Measurements from ENCODE around the gene BPIFA3.

BPIFA3 gene

DNA sequence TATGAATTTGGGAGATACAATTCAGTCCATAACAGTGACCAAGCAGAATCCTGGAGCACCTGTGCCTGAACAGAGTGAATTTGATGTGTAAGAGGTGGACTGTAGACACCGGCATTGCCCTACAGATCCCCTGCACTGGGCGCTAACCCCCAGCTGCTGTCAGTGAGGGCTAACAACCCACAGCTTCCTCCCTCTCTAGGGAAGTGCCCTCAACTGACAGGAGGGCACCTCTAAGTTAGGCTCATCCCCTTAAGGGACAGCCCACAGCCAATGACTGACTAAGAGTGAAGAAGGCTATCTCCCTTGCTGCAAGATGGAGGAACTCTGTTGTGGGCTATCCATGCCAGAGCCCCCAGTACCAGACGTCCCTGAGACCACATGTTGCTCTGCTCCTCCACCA is 50.5 kb downstream of the BPIFA3 start:
- DNase-seq, result no peak

DNA sequence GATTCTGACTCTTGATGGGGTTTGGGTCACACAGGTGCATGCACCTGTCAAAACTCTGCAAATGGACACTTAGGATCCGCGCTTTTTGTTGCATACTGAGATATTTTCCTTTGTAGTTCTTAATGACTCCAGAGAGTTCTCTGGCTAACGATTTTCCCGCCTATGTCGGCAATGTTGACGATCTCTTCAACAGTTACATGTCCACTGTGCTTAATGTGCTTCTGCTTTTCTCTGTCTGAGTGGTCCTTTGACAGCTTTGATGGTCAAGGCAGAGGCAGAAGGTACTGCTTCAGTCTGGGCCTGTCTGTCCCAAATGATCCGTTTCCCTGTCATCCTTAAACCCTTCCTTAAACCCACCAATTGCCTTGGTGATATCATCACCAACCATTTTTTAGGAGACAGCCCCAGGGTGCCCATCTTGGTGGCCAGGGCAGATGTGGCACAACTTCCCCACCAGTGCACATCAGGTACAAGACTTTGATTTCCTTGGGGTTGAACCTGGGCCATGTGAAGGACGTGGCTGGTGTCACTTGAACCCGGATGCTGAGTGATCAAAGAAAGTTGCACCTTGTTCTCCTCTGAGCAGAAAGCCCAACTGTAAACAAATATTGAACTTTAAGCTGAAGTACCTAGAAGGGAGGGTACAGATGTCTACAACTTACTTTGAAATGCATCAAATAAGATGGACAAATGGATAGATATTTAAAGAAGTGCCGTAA is 55.2 kb downstream of the BPIFA3 start:
- DNase-seq, result no peak

DNA sequence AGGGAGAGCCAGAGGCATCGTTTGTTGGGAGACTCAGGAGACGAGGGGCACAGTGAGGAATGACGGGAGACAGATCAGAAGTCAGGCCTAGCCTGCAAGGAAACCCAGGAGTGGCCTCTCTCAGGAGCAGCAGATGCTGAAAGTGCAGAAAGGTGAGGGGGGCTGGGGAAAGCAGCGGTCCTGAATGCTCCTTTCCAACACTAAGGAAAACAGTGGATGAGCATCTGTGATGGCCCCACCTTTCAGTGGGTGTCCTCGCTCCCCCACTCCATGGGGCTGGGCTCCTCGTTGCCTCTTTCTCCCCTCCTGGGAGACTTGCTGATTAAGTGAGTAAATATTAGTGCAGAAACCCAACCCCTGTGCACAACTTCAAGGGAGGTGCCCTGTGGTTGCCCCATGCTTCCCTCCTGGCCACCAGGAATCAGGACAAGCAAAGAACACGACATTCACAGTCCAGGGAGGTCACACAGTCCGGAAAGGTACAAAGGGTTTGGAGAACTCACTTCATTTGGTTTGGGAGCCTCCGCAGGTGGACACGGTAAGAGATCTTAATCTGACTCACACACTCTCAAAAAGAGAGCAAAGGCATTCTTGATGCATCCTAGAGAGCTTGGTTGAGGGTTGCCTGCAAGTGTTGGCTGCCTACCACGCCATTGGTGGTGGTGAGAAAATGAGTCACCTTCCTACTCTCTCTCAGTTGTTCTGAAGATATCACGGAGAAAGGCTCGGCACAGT is 56.1 kb downstream of the BPIFA3 start:
- DNase-seq, result no peak

DNA sequence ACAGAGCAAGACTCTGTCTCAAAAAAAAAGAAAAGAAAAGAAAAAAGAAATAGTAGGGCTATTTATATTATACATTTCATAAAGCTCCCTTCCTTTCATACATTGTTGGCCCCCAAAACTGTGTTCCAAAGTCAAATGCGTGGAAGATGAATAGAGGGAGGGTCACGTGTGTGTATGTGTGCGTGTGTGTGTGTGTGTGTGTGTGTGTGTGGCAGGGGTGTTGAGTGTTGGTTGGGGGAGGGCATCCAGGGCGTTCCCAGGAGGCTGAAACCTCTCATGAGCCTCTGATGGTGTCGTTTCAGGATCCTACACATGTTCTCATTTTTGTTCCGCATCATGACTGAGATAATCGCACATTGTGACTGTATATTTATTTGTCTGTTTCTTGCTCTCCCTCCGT is 58.1 kb downstream of the BPIFA3 start:
- DNase-seq, result no peak

DNA sequence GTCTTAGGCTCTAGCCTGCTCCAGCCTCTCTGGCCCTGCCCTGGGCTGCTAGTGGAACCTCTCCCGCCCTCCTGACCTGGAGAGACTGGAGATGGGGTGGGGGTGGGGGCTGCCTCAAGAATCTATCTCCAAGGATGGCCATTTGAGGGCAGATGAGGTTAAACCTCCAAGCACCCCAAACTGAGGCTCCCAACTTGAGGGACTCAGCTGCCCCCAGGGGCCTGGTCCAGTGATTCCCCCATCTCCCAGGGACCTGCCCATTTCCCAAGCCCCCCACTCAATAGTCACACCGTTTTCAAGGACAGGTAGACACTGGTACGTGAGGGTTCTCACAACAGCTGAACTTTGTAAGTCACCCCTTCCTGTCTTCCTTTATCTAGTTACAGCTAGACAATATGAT is 58.7 kb downstream of the BPIFA3 start:
- no peak for DNase-seq

DNA sequence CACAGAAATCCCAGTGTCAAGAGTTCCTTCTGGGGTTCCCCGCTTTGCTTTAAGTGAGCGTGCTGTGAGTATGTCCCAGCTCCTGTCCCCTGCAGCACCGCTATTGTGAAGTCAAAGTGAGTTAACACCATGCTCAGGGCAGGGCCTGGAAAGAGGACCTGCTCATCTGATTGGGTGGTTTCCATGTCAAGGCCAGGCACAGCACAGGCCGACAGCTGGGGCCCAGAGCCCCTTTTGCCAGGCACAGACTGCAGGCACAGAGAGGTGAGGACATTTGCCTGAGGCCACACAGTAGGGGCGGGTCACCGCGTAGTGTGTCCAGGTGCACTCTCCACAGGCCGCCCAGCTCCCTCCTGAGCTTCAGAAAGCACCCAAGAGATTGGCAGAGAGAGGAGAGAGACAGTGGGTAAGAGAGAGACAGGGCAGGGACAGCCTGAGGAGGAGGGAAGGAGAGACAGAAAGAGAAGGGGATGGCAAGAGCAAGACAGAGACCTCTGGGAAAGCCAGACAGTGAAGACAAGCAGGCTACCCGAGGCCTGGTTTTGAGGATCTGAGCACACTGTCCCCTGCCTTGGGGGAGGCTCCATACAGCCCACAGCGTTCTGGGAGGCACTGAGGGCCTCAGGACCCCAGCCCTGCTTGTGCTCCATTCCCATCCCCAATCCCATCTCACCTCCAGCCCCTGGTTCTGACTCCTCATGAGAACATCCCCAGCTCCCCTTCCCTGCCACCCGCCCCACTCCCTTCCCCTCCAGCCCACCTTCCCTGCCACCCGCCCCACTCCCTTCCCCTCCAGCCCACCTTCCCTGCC is 59.4 kb downstream of the BPIFA3 start:
- DNase-seq, result no peak

All from DMS53 (cell line).